ACHN (cell line): ENCODE data around the gene CMTM4.

Source experiments
- DNase-seq: peaks from one replicate; pipeline ENCODE4 v3.0.0-alpha.2; 2015
- in situ Hi-C: cut with HindIII; loops from 2 replicates; pipeline ENCODE4 v1.10.0; 2017; ENCODE audit warnings: low sequenced_read_pairs, low pct_ligation_motif_present, low pct_unique_long_range_greater_than_20kb

The CMTM4 gene

GRCh38 chr16:66696669-66697630, at the start of gene CMTM4:
Gene CMTM4 (minus strand): TSS chr16:66696743. CDS start chr16:66696525, 218 bp downstream.
- in situ Hi-C loops = no loop called here
- peak; percentile 94 for DNase-seq

GRCh38 chr16:66746048-66746447, 49.5 kb upstream of the CMTM4 start:
- in situ Hi-C loops = no loop called here
- no peak for DNase-seq

- DNase-seq = peak; percentile 16
- in situ Hi-C loops = no loop called here
Measured at GRCh38 chr16:66741950-66742808, 45.6 kb upstream of the CMTM4 start.

GRCh38 chr16:66741169-66741900, 44.8 kb upstream of the CMTM4 start:
- peak; percentile 95 for DNase-seq
- in situ Hi-C loops = no loop called here

- in situ Hi-C loops = no loop called here
- DNase-seq = no peak
Measured at GRCh38 chr16:66740533-66740932, 44.0 kb upstream of the CMTM4 start.

- peak; percentile 69 for DNase-seq
- in situ Hi-C loops = no loop called here
Measured at GRCh38 chr16:66740010-66740409, 43.5 kb upstream of the CMTM4 start.

- no peak for DNase-seq
- in situ Hi-C loops = no loop called here
Measured at GRCh38 chr16:66735891-66736290, 39.3 kb upstream of the CMTM4 start.

- DNase-seq = no peak
- in situ Hi-C loops = no loop called here
Measured at GRCh38 chr16:66731101-66731500, 34.6 kb upstream of the CMTM4 start.

GRCh38 chr16:66728804-66729203, 32.3 kb upstream of the CMTM4 start:
- in situ Hi-C loops = no loop called here

GRCh38 chr16:66728117-66728787, 31.7 kb upstream of the CMTM4 start:
- in situ Hi-C loops = no loop called here
- DNase-seq = peak; percentile 76

More at GRCh38 chr16:66728804-66729203, 32.3 kb upstream of the CMTM4 start:
- DNase-seq = no peak

- in situ Hi-C loops = no loop called here
- DNase-seq = no peak
Measured at GRCh38 chr16:66720766-66721165, 24.2 kb upstream of the CMTM4 start.

GRCh38 chr16:66719246-66719645, 22.7 kb upstream of the CMTM4 start:
- in situ Hi-C loops = no loop called here

GRCh38 chr16:66717776-66718175, 21.2 kb upstream of the CMTM4 start:
- in situ Hi-C loops = no loop called here
- no peak for DNase-seq

More at GRCh38 chr16:66719246-66719645, 22.7 kb upstream of the CMTM4 start:
- no peak for DNase-seq

GRCh38 chr16:66717112-66717675, 20.7 kb upstream of the CMTM4 start:
- DNase-seq = peak; percentile 37
- in situ Hi-C loops = no loop called here

- in situ Hi-C loops = no loop called here
- DNase-seq = no peak
Measured at GRCh38 chr16:66714654-66715307, 18.2 kb upstream of the CMTM4 start.

GRCh38 chr16:66714062-66714461, 17.5 kb upstream of the CMTM4 start:
- no peak for DNase-seq
- in situ Hi-C loops = no loop called here

GRCh38 chr16:66713076-66713475, 16.5 kb upstream of the CMTM4 start:
- in situ Hi-C loops = no loop called here
- no peak for DNase-seq
